C4-2B (cell line): ENCODE data around the gene MAP2K3.

ENCODE experiments used
- ZFX ChIP-seq: fragments of 450-650 bp; IDR thresholded peaks from 2 replicates; pipeline ENCODE4 v1.6.1; 2017
- TF ChIP-seq, protein P1 (sequence below): fragments of 450-650 bp; conservative IDR thresholded peaks from 2 replicates; pipeline ENCODE4 v1.5.1; 2017; ENCODE audit warnings: mild to moderate bottlenecking

DNA sequence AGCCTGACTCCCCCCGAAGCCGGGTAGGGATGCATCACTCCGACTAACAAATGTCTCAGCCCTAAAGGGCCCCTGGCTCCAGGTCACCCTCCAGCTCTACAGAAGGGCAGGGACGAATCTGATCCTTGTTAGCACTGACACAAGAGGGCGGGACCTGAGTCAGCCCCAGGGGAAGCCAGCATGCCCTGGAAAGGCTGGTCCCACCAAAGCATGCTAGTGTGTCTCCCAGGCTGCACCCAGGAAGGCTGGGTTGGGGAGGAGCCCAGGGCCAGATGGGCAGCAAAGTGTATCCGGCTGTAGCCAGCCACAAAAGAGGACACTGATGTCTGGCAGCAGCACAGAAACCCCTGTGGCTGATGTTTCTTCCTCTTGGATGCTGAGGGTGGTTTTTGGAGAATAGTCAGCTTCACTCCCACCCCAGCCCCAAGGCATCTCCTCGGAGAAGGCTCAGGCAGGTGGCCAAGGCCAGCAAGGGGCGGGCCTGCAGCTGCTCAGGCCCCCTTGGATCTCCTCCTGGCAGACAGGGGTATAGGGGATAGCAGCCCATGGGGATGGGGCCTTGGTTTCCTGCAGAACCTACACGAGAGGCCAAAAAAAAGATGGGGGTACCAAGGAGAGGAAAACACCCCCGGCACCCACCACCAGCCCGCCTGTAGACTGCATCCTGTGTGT is 42.3 kb upstream of the MAP2K3 start:
- TF ChIP-seq, protein P1, sequence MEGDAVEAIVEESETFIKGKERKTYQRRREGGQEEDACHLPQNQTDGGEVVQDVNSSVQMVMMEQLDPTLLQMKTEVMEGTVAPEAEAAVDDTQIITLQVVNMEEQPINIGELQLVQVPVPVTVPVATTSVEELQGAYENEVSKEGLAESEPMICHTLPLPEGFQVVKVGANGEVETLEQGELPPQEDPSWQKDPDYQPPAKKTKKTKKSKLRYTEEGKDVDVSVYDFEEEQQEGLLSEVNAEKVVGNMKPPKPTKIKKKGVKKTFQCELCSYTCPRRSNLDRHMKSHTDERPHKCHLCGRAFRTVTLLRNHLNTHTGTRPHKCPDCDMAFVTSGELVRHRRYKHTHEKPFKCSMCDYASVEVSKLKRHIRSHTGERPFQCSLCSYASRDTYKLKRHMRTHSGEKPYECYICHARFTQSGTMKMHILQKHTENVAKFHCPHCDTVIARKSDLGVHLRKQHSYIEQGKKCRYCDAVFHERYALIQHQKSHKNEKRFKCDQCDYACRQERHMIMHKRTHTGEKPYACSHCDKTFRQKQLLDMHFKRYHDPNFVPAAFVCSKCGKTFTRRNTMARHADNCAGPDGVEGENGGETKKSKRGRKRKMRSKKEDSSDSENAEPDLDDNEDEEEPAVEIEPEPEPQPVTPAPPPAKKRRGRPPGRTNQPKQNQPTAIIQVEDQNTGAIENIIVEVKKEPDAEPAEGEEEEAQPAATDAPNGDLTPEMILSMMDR: no peak
- TF ChIP-seq ZFX: no peak
